ENCODE measurements around the gene DIP2C.

The DIP2C gene

GRCh38 chr10:510415-510881 lies 179.0 kb downstream of the DIP2C start:
- no peak for DNase-seq

DNA sequence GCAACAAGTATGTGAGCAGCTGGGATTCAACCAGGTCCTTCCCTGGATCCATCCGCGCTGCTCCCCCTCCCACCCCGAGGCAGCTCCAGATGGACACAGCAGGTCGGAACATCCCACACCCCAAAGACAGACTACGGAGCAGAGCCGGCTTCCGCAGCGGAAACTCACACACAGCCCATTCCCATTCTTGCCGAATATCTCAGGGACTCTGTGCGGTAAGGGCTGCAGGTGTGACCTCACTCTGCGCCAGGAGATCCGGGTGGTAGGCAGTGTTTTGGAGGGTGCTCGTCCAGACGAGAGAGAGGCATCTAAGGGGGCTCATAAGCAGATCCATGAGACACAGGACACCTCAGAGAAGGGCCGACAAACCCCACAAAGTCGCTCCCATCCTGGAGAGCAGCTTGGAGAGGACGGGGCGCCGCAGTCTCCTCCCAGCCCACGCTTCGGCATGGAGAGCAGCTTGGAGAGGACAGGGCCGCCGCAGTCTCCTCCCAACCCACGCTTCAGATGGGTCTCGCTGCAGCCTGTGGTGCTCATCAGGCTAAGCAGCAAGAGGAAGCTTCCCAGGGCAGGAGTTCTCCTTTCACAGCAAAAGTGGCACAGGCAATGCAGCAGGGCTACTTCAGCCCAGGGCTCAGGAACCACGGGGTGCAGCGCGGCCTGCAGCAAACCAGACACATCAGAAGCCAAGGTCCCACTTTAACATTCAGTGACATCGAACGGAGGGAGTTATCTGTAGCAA lies 179.9 kb downstream of the DIP2C start:
- DNase-seq, result no peak

GRCh38 chr10:508726-509125 lies 180.7 kb downstream of the DIP2C start:
- no peak for DNase-seq

DNA sequence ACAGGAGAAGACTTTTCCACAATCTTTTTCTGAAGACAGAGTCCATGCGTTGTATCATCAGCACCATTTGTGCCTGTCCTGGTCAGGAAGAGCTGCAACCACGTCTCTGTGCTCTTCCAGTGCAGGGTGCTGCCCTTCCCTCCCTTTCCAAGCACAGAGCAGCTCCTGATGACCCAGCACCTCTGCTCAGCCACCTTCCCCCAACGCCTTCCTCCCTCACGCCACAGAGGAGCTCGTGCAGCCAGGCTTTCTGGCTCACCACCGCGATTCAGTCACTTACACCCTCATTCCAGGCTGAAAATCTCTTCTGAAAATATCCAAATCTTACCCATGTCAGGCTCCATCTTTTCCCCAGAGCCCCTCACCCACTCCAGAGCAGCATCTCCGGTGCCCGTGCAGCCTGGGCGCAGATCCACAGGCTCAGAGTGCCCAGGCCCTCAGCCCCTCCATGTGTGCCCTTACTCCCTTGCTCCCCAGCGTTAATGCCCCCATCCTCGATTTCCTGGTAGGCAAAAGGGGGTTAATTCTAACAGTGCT lies 181.5 kb downstream of the DIP2C start:
- DNase-seq, result no peak

DNA sequence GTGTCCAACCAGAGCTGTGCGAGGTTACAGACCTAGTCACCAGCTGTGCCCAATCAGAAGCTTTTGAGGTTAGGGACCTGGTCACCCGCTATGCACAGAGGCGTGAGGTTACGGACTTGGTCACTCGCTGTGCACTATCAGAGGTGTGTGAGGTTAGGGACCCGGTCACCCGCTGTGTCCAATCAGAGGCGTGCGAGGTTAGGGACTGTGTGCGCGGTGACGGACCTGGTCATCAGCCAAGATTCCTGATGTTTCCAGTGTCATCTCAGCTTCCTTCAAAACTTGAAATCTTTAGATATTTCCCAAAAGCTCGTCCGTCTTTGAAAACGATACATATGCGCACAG lies 182.1 kb downstream of the DIP2C start:
- no peak for DNase-seq

DNA sequence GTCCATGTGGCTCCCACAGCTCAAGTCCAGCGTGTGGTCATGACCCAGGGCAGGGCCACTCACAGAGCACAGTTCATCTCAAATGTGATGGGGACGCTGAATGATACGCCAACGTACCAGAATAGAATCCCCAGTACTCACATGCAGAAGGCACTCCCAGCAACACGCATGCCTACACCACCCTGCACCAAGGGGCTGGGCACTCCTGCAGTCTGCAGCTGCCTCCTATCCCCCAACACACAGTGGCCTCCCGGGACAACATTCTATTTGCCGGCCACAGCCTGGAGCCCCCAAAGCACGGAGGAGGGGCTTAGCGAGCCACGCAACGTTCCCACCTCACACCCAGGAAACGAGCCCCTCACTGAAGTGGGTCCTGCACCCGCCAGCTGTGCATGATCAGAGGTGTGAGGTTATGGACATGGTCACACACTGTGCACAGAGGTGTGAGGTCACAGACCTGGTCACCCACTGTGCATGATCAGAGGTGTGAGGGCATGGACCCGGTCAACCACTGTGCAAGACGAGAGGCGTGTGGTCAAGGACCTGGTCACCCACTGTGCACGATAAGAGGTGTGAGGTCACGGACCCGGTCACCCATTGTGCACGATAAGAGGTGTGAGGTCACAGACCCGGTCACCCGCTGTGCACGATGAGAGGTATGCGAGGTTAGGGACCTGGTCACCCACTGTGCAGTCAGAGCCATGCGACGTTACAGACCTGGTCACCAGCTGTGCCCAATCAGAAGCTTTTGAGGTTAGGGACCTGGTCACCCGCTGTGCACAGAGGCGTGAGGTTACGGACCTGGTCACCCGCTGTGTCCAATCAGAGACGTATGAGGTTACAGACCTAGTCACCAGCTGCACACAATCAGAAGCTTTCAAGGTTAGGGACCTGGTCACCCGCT lies 182.8 kb downstream of the DIP2C start:
- no peak for DNase-seq

DNA sequence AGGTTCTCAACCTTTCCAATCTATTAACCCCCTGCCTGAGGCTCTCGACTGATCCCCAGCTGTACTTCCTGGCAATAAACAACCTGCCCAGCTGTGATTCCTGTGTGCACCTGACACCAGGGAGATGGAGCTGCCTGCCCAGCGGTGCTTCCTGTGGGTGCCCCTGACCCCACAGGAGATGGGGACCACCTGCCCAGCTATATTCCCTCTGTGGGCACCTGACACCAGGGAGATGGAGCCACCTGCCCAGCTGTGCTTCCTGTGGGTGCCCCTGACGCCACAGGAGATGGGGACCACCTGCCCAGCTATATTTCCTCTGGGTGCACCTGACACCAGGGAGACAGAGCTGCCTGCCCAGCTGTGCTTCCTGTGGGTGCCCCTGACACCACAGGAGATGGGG lies 184.0 kb downstream of the DIP2C start:
- no peak for DNase-seq

GRCh38 chr10:504806-505205 lies 184.7 kb downstream of the DIP2C start:
- no peak for DNase-seq

DNA sequence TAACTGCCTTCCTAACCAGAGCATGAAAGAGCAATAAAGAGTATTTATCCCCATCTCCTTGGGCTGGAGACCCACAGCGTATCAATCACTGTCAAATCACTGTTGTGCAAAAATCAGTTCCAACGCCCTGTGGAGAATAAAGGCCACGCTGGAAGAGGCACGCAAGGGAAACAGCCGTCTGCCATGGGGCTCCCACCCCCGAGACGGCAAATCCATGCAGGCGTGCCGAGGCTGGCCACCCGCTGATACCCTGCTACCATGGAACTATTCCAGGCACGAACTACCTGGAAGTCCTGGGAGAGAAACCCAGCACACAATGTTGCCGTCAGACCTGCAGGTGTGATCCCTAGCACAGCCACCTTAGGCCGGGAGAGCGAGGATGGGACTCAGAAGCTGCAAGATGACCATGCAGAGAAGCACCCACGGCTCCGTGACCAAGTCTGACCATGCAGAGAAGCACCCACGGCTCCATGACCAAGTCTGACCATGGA lies 185.3 kb downstream of the DIP2C start:
- no peak for DNase-seq

DNA sequence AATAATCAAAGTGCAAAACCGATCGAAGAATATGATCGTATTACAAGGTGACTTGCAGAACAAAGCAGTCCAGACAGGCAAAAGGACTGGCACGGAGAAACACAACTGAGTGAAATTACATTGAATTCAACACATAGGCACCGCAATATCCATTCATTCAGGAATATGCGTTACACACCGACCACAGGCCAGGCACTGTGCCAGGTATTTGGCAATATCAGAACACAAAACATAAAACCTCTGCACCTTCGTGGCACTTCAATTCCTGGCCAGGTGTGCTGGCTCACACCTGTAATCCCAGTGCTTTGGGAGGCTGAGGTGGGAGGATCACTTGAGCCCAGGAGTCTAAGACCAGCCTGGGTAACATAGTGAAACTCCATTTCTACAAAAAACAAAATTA lies 187.9 kb downstream of the DIP2C start:
- DNase-seq, result no peak

GRCh38 chr10:500876-501275 lies 188.6 kb downstream of the DIP2C start:
- no peak for DNase-seq

DNA sequence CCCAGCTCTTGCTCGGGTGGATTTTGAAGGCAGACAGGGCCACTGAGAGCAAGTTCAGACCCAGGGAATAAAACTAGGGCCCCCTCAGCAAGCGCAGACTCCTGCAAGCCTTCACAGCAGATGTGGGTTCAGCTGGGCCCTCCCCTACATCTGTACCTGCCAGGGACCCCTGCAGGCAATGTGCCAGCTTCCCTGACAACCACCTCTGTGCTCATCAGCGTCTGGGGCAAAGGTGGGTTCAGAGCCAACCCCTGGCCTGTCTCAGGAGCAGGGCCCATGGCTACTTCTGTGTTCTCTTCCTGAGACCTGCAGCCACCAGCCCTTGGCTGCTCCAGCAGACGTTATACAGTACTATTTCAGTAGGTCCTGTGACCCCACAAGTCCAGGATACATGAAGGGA lies 189.5 kb downstream of the DIP2C start:
- DNase-seq, result no peak

DNA sequence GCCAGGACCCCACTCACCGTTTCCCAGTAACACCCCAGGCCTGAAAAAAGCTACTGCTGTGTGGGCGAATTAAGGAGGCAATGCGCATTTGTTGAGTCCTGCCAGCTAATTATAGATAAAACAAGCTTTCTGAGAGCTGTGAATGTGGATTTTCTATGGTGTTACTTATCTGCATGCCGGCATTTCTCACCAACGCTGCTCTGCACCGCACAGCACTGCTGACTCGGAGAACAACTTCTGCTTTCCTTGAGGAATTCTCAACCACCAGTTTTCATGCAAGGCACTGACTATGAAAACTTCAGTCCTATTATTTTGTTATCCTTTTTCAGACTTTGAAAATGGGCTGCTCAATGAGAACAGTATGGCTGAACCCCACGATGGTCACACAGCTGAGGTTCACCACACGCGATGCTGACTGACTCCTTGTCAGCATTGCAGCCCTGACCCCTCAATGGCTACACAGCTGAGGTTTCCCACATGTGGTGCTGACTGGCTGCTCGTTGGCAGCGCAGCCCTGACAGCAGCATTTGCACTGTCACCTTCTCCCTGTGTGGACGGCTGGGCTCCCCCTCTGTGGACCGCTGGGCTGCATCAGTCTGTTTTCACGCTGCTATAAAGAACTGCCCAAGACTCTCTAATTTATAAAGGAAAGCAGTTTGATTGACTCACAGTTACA lies 190.6 kb downstream of the DIP2C start:
- no peak for DNase-seq

- no peak for DNase-seq
Measured at GRCh38 chr10:497898-498451, 191.5 kb downstream of the DIP2C start.

DNA sequence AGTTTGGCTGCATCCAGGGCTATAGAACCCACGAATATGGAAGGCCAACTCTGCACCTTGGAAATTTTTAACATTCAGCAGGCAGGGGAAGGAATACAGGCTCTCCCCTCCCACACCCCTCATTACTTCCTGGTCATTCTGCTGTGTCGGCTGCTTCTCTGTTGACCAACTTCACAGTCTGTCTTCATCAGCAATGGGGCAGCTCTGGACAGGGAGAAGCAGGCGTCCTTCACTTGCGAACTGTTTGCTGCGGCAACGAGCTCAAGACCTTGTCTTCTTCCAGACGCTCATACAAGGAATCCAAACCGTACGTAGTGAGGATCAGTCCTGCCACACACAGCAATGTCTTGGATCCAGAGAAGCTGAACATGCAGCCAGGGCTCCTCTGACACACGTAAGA lies 192.2 kb downstream of the DIP2C start:
- DNase-seq, result no peak

DNA sequence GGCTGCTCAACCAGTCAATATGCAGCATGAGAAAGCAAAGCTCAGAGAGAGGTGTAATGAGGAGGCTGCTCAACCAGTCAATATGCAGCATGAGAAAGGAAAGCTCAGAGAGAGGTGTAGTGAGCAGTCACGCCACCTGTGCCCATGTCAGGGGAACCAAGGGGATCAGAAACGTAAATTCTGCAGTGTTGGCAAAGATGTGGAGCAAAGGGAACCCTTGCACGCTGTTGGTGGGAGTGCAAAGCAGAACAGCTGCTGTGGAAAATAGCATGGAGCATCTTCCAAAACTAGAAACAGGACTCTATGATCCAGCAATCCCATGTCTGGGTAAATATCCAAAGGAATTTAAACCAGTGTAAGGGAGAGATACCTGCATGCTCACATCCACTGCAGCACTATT lies 194.9 kb downstream of the DIP2C start:
- no peak for DNase-seq

DNA sequence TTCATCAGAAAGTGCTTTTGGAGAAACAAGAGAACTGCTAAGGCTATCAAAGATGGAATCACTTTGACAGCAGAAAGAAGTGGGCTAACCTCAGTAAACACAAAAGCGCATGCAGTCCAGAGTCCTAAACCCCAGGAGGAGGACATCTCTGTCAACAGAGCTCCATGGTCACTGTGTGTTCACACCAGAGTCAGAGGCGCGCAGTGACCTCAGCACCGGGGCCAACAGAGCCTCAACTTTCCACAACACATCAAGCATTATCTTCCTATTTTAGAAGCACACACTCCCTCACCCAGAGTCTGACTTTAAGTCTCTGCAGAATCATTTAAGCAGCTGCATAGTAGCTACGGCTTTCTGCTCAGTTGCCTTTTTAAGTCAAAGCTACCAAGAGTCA lies 195.3 kb downstream of the DIP2C start:
- DNase-seq, result no peak

GRCh38 chr10:493391-494148 lies 195.9 kb downstream of the DIP2C start:
- no peak for DNase-seq

DNA sequence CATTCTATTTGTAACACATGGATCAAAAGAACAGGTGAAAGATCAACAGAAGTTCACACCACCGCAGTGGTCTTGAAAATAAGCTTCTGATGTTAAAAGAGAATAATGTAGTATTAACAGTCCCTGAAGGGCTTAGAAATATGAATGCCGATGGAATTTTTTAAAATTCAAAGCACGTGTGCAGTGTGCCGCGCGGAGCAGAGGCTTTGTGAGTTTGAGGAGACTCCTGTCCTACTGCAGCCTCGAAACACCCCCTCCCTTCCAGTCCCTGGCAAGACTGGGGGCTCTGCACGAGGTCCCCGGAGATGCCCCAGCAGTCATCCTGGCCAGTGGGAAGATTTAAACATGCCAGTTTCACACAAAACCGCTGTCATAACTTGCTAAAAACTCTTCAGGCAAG lies 196.6 kb downstream of the DIP2C start:
- no peak for DNase-seq

GRCh38 chr10:491667-492424 lies 197.6 kb downstream of the DIP2C start:
- no peak for DNase-seq

- no peak for DNase-seq
Measured at GRCh38 chr10:490891-491571, 198.4 kb downstream of the DIP2C start.

Data from NCI-H774 (cell line).